GM23338 (cell line): ENCODE results near the gene TRIP10.

Experiments
- CREB1 ChIP-seq: fragments of 250-450 bp; sonication (Bioruptor Pico); IDR thresholded peaks from 2 replicates; pipeline ENCODE4 v1.5.0; 2020; ENCODE audit warnings: low read depth, mild to moderate bottlenecking, moderate library complexity
- EZH2 ChIP-seq: fragments of 200-600 bp; sonication (generic); IDR thresholded peaks from one replicate; pipeline ENCODE4 v1.8.0; 2017; ENCODE audit warnings: antibody characterized with exemption, mild to moderate bottlenecking, low read depth; ENCODE audit not compliant: unreplicated experiment
- EZH2phosphoT487 ChIP-seq: fragments of 200-600 bp; sonication (generic); IDR thresholded peaks from one replicate; pipeline ENCODE4 v1.8.1; 2018; ENCODE audit warnings: antibody characterized with exemption; ENCODE audit not compliant: unreplicated experiment
- POLR2AphosphoS5 ChIP-seq: IDR thresholded peaks from 2 replicates; pipeline ENCODE4 v1.6.1; 2016; ENCODE audit warnings: antibody characterized with exemption, low read depth
- REST ChIP-seq: IDR thresholded peaks from one replicate; pipeline ENCODE4 v1.6.1; 2018; ENCODE audit warnings: antibody characterized with exemption; ENCODE audit not compliant: unreplicated experiment
- TF ChIP-seq, protein P1 (sequence below), 2 experiments: fragments of 200-600 bp in 1 of 2; sonication (generic) in 1 of 2; conservative IDR thresholded peaks; 2 replicates each; pipeline versions ENCODE4 v1.5.1 to v1.6.1; 2016 to 2017; ENCODE audit warnings: antibody characterized with exemption in 2 of 2, low read depth in 2 of 2, mild to moderate bottlenecking in 2 of 2, moderate library complexity in 1 of 2

- TF ChIP-seq, protein P1, sequence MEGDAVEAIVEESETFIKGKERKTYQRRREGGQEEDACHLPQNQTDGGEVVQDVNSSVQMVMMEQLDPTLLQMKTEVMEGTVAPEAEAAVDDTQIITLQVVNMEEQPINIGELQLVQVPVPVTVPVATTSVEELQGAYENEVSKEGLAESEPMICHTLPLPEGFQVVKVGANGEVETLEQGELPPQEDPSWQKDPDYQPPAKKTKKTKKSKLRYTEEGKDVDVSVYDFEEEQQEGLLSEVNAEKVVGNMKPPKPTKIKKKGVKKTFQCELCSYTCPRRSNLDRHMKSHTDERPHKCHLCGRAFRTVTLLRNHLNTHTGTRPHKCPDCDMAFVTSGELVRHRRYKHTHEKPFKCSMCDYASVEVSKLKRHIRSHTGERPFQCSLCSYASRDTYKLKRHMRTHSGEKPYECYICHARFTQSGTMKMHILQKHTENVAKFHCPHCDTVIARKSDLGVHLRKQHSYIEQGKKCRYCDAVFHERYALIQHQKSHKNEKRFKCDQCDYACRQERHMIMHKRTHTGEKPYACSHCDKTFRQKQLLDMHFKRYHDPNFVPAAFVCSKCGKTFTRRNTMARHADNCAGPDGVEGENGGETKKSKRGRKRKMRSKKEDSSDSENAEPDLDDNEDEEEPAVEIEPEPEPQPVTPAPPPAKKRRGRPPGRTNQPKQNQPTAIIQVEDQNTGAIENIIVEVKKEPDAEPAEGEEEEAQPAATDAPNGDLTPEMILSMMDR (conservative IDR thresholded peaks at IDR 0.05; ENCODE audit: low read depth in 2 of 2): no peak
- TF ChIP-seq EZH2phosphoT487: no peak
- TF ChIP-seq POLR2AphosphoS5: no peak
- TF ChIP-seq REST: no peak
- no peak for TF ChIP-seq EZH2
- TF ChIP-seq CREB1 (CRISPR knock-in tag): no peak
These were observed 21.3 kb upstream of the TRIP10 start for GRCh38 chr19:6718111-6718740.
